ENCODE results near the gene LRP1-AS. TPM values are rescaled to one million over a fixed set of nuclear protein-coding genes. Genes with fewer than 3 reads are reported as not detected.
"Not testable (repeated sequence)": the region's sequence is repeated elsewhere in the genome, so short reads cannot be mapped to it uniquely, and the experiment has no call there.

Gene LRP1-AS
- total and polyA plus RNA-seq, 5 donors = not detected

DNA sequence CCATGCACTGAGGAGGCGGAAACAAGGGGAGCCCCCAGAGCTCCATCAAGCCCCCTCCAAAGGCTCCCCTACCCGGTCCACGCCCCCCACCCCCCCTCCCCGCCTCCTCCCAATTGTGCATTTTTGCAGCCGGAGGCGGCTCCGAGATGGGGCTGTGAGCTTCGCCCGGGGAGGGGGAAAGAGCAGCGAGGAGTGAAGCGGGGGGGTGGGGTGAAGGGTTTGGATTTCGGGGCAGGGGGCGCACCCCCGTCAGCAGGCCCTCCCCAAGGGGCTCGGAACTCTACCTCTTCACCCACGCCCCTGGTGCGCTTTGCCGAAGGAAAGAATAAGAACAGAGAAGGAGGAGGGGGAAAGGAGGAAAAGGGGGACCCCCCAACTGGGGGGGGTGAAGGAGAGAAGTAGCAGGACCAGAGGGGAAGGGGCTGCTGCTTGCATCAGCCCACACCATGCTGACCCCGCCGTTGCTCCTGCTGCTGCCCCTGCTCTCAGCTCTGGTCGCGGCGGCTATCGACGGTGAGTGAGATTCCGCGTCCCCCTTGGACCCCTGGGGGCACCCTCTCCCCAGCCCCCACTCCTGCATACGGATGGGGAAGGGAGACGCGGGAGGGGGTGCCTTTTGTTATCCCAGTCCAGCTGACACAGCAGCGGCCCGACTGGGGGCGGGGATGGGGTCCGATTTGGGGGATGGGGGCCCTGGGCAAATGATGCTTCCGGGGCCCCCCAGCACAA, 18.7 kb downstream of the LRP1-AS start:
- Histone ChIP-seq H3K27ac (ENCODE audit: low read length) (peak overlapping the region; percentile 62), H3K9me3 (ENCODE audit: control insufficient read depth, low read length) (no peaks in the 10 kb centered on the region), H3K4me3 (ENCODE audit: low read length) (peak overlapping the region; percentile 97), H3K27me3 (ENCODE audit: control insufficient read depth, insufficient read depth) (no peaks in the 10 kb centered on the region), H3K4me1 (ENCODE audit: control insufficient read depth, insufficient read depth, low read length) (peaks cover 6% of the 10 kb centered on the region)
- 3% methylated on average over 35 of the region's 35 CpGs for WGBS
- DNase-seq (peak in 2 of 3 donors; percentile 67 to 73), ATAC-seq (no peak)
- intact Hi-C loops (cut with DNase I) = no loop called here

DNA sequence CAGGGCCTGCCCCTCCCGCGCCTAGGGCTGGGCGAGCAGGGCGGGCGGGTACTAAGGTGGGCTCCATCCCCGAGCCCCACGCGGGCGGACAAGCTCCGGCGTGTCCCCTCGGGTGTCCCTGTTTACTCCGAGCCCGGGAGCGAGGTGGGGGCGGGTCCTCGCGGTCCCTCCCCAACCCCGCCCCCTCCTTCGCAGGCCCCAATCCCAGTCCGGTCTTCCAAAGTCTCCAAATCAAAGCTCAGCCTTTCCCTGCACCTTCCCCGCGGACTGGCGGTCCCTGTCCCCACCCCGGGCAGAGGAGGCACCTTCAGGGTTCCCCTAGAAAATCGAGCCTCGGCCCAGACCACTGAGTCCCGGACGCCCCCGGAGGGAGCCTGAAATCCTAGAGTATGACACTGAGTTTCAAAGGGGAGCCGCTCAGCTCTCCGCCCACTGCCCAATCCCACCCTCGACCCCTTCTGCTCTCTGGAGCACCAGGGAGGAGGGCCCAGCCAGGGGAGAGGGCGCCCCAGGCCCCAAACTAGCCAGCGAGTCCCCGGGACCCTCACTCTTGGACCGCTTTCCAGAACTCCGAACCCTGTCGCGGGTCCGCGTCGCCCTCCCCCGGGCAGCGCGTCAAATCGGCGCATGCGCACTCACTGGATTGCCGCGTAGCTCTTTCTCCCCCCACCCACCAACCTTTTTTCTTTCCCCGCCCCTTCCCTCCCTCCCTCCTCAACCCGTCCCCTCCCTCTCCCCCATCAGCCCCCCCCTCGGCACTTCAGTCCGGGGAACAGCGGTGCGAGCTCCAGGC, 19.5 kb downstream of the LRP1-AS start, which contains the start of gene LRP1:
Gene LRP1, plus strand, starts transcription at position 758 of the 793 bp plus-strand sequence. CDS start 482 bp downstream, outside the sequence.
- peak within 1 kb of the TSS; percentile 97 for H3K4me3 ChIP-seq (ENCODE audit: low read length)
- peak within 1 kb of the TSS; percentile 100 for H3K27ac ChIP-seq (ENCODE audit: low read length)
- WGBS = under 1% methylated on average over 57 of the region's 57 CpGs
- H3K4me1 ChIP-seq (ENCODE audit: control insufficient read depth, insufficient read depth, low read length) = peaks cover 6% of the 10 kb centered on the region
- ATAC-seq (peak; percentile 82 to 86), DNase-seq (peak; percentile 90 to 95 (median 94))
- intact Hi-C loops (cut with DNase I) = no loop called here
- H3K27me3 ChIP-seq (ENCODE audit: control insufficient read depth, insufficient read depth) = no peaks in the 10 kb centered on the region
- H3K9me3 ChIP-seq (ENCODE audit: control insufficient read depth, low read length) = no peaks in the 10 kb centered on the region

DNA sequence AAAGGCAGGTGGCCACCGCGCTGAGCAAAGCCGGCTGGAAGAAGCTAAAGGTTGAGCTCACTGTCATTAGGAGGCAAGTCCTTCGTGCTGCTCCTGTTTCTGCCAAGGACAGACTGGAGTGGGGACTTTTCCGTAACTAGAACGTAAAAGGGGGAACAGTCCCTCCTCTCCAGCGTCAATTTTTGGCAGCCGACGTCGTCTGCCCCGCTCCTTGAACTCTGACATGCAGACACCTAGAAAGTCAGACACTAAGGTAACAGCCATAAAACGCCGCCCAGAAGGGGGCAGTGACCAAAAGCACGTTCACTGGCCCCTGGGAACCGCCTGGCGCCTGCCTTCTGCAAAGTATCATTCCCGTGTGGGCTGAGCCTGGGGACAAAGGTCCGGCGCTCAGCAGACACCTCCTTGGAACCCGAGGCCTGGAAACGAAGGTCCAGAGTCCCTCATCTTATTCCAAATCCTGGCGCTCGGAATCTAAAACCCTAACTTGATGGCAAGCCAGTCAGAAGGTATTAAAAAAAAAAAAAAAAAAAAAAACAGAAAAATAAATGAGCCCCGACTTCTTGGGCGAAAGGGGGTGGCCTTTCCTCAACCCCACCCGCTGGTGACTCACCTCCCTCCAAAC, 20.2 kb downstream of the LRP1-AS start:
- DNase-seq = peak; percentile 71 to 91 (median 88)
- H3K27ac ChIP-seq (ENCODE audit: low read length) = peak overlapping the region; percentile 100
- no peaks in the 10 kb centered on the region for H3K9me3 ChIP-seq (ENCODE audit: control insufficient read depth, low read length)
- H3K27me3 ChIP-seq (ENCODE audit: control insufficient read depth, insufficient read depth) = no peaks in the 10 kb centered on the region
- WGBS = 3% methylated on average over 26 of the region's 26 CpGs
- H3K4me1 ChIP-seq (ENCODE audit: control insufficient read depth, insufficient read depth, low read length) = peaks cover 4% of the 10 kb centered on the region
- H3K4me3 ChIP-seq (ENCODE audit: low read length) = peak overlapping the region; percentile 97
- intact Hi-C loops (cut with DNase I) = no loop called here
- ATAC-seq = peak; percentile 39 to 45

DNA sequence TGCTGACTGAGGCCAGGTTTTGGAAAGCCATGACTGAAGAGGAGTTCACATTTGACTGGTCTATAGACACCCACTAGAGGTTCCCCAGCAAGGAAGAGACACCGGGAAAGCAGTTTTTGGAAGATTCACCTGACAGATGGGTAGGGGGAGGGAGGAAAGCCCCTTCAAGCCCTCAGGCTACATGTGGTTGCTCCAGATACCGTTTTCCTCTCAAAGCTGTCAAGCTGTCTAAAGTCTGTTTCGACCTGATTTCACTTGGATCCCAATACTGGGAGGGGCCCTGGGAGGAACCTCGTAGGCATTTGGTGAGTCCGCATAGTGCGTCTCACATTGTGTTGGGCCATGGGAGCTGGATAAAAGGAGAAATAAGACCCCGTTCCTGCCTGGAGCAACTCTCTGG, 20.9 kb downstream of the LRP1-AS start:
- Histone ChIP-seq H3K27ac (ENCODE audit: low read length) (peak overlapping the region; percentile 100), H3K27me3 (ENCODE audit: control insufficient read depth, insufficient read depth) (no peaks in the 10 kb centered on the region), H3K9me3 (ENCODE audit: control insufficient read depth, low read length) (no peaks in the 10 kb centered on the region), H3K4me3 (ENCODE audit: low read length) (no peak overlapping the region), H3K4me1 (ENCODE audit: control insufficient read depth, insufficient read depth, low read length) (no peaks in the 10 kb centered on the region)
- 55% methylated on average over 7 of the region's 7 CpGs for WGBS
- DNase-seq = peak in 1 of 3 donors; percentile 36
- ATAC-seq = no peak
- intact Hi-C loops (cut with DNase I) = no loop called here

DNA sequence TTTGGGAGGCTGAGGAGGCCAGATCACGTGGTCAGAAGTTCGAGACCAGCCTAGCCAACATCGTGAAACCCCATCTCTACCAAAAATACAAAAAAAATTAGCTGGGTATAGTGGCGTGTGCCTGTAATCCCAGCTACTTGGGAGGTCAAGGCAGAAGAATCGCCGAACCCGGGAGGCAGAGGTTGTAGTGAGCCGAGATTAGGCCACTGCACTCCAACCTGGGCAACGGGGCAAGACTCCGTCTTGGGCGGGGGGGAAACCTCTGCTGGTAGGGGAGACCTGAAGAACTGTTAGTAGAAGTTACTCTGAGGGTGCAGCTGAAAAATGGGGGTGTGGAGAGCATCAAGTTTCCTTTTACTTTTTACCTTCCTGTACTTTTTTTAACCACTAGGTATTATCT, 21.4 kb downstream of the LRP1-AS start:
- peak in 1 of 3 donors; percentile 26 for DNase-seq
- H3K4me3 ChIP-seq (ENCODE audit: low read length) = no peak overlapping the region
- no peaks in the 10 kb centered on the region for H3K4me1 ChIP-seq (ENCODE audit: control insufficient read depth, insufficient read depth, low read length)
- H3K27ac ChIP-seq (ENCODE audit: low read length) = no peak overlapping the region
- no peak for ATAC-seq
- intact Hi-C loops (cut with DNase I) = no loop called here
- H3K27me3 ChIP-seq (ENCODE audit: control insufficient read depth, insufficient read depth) = no peaks in the 10 kb centered on the region
- WGBS = 95% methylated on average over 11 of the region's 11 CpGs
- H3K9me3 ChIP-seq (ENCODE audit: control insufficient read depth, low read length) = no peaks in the 10 kb centered on the region

DNA sequence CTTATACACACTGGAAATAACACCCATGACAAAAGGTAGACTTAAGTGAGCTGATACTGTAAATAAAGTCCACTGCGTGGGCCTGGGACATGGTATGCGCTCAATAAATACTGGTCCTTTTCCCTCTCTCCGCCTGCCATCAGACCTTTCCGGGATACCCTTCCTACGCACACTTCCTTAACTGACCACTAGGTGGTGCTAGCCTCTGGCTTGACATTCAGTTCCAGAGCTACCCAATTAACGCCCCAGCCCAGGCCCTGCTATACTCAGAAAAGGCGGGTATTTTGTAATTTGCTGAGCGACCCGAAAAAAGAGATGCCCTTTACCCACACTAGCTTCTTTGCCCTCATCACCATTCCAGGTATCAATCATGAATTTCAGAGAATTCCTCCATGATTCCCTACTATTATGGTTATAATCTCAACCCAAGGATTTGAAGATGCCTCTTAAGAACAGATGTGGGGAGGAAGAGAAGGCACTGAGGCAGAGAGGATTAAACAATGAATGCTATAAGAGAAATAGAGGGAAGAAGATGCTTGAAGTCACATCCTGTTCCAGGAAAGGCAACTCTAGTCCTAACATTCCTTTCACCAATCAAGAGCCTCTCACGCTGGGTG, 23.1 kb downstream of the LRP1-AS start:
- no peaks in the 10 kb centered on the region for H3K27me3 ChIP-seq (ENCODE audit: control insufficient read depth, insufficient read depth)
- no peak overlapping the region for H3K27ac ChIP-seq (ENCODE audit: low read length)
- WGBS = 14% methylated on average over 10 of the region's 10 CpGs
- H3K4me1 ChIP-seq (ENCODE audit: control insufficient read depth, insufficient read depth, low read length) = no peaks in the 10 kb centered on the region
- ATAC-seq (peak in 1 of 2 donors; percentile 42), DNase-seq (peak; percentile 56 to 83 (median 69))
- no peak overlapping the region for H3K4me3 ChIP-seq (ENCODE audit: low read length)
- no peaks in the 10 kb centered on the region for H3K9me3 ChIP-seq (ENCODE audit: control insufficient read depth, low read length)
- intact Hi-C loops (cut with DNase I) = loop anchor here (2.0 to 5.0 kb wide), 3 partner anchors 50 to 58 kb away; no protein-coding TSS in a partner anchor

DNA sequence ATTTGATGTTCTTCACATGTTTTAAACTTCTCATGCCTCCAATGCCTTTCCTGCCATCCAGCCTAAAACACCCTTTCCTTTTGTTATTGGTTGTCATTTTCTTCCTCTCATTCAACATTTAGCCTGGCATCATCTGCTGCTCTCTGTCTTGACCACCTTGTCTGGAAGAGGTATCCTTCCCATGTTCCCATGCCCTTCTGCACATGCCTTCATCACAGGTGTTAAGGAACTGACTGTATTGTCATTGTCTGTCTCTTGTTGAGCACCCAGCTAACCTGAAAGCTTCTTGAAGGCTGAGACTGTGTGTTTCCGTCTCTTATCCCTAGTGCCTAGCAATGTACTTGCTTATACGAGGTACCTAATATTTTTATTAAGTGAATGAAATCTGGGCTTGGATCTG, 23.6 kb downstream of the LRP1-AS start:
- Histone ChIP-seq H3K4me1 (ENCODE audit: control insufficient read depth, insufficient read depth, low read length) (peaks cover under 1% of the 10 kb centered on the region), H3K27ac (ENCODE audit: low read length) (no peak overlapping the region), H3K27me3 (ENCODE audit: control insufficient read depth, insufficient read depth) (no peaks in the 10 kb centered on the region), H3K4me3 (ENCODE audit: low read length) (no peak overlapping the region), H3K9me3 (ENCODE audit: control insufficient read depth, low read length) (no peaks in the 10 kb centered on the region)
- ATAC-seq (no peak), DNase-seq (no peak)
- intact Hi-C loops (cut with DNase I) = loop anchor here (2.0 to 5.0 kb wide), 3 partner anchors 51 to 59 kb away; no protein-coding TSS in a partner anchor
- WGBS = 37% methylated on average over 2 of the region's 2 CpGs

DNA sequence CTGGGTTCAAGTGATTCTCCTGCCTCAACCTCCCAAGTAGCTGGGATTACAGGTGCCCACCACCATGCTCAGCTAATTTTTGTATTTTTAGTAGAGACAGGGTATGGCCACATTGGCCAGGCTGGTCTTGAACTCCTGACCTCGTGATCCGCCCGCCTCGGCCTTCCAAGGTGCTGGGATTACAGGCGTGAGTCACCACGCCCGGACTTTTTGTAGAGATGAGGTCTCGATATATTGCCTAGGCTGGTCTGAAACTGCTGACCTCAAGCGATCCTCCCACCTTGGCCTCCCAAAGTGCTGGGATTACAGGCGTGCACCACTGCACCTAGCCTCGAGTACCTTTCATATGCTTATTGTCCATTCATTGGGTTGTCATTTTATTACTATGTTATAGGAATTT, 26.7 kb downstream of the LRP1-AS start:
- not testable (repeated sequence) for H3K27ac ChIP-seq (ENCODE audit: low read length); ATAC-seq; H3K4me1 ChIP-seq (ENCODE audit: control insufficient read depth, insufficient read depth, low read length); H3K9me3 ChIP-seq (ENCODE audit: control insufficient read depth, low read length); H3K4me3 ChIP-seq (ENCODE audit: low read length); DNase-seq; H3K27me3 ChIP-seq (ENCODE audit: control insufficient read depth, insufficient read depth)
- WGBS = 91% methylated on average over 11 of the region's 11 CpGs
- intact Hi-C loops (cut with DNase I) = loop anchor here in 1 of 4 donors (5.0 kb wide), 1 partner anchor 57 kb away; no protein-coding TSS in a partner anchor

DNA sequence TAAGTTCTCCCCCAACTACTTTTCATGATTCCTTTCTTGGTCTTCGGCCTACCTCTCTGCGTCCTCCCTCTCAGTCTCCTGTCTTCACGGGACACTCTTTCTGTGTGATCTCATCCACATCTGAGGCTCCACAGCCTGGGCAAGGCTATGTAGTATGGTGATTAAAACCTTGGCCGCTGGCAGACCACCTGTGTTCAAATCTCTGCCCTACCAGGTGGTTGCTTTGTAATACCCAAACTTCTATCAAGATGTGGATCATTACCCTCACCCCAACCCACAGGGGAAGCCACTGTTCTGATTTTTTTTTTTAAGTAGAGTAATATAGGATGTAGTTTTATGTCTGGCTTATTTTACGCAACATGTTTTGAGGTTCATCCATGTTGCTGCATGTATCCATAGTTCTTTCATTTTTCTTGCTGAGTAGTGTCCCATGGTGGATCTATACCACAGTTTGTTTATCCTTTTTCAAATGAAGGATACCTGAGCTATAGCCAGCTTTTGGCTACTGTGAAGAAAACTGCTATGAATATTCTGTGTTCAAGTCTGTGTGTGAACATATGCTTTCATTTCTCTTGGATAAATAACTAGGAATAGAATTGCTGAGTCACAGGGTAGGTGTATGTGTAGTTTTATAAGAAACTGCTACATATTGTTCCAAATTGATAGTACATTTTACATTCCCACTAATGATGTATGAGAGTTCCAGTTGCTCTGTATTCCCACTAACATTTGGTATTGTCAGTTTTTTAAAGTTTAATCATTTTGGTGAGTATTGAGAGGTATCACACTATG, 27.9 kb downstream of the LRP1-AS start:
- Histone ChIP-seq H3K4me1 (ENCODE audit: control insufficient read depth, insufficient read depth, low read length) (peaks cover 3% of the 10 kb centered on the region), H3K9me3 (ENCODE audit: control insufficient read depth, low read length) (no peaks in the 10 kb centered on the region), H3K4me3 (ENCODE audit: low read length) (no peak overlapping the region), H3K27ac (ENCODE audit: low read length) (no peak overlapping the region), H3K27me3 (ENCODE audit: control insufficient read depth, insufficient read depth) (no peaks in the 10 kb centered on the region)
- DNase-seq (no peak), ATAC-seq (peak in 1 of 2 donors; percentile 9)
- WGBS = 84% methylated on average over 5 of the region's 5 CpGs
- intact Hi-C loops (cut with DNase I) = loop anchor here in 2 of 4 donors (5.0 to 10.0 kb wide), 2 partner anchors 58 to 105 kb away; partner anchors contain the start of gene TAC3 (in 1 of the 2)
